ENCODE measurements around the gene ANAPC5. TPM values are rescaled to one million over a fixed set of nuclear protein-coding genes. Genes with fewer than 3 reads are reported as not detected.

Gene ANAPC5
- total RNA-seq, 4 donors from 2014 or later: 84.1 to 128 (median 91.8) TPM

DNA sequence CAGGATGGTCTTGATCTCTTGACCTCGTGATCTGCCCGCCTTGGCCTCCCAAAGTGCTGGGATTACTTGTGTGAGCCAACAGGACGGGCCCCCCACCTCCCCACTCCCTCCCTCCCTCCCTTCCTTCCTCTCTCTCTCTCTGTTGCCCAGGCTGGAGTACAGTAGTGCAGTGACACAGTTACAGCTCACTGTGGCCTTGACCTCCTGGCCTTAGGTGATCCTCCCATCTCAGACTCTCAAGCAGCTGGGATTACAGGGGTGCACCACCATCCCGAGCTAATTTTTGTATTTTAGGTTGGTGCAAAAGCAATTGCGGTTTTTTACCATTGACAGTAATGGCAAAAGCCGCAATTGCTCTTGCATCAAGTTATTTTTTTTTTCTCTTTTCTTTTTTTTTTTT, 19.2 kb upstream of the ANAPC5 start:
- Histone ChIP-seq H3K4me3 (no peak overlapping the region), H3K36me3 (no peaks in the 10 kb centered on the region), H3K9me3 (no peaks in the 10 kb centered on the region), H3K4me1 (peaks cover 6 to 10% of the 10 kb centered on the region in 2 donors), H3K27ac (no peak overlapping the region), H3K27me3 (no peaks in the 10 kb centered on the region)
- TF ChIP-seq POLR2A (IDR thresholded peaks at IDR 0.05) (no peak), CTCF (IDR thresholded peaks at IDR 0.05 in 4 of 5, conservative IDR thresholded peaks at IDR 0.05 in 1 of 5) (no peak)
- ATAC-seq: no peak
- in situ Hi-C loops (cut with MboI; ENCODE audit: low sequenced_read_pairs in 4 of 4) (no loop called here), intact Hi-C loops (cut with DNase I; ENCODE audit: low total_unique reads) (no loop called here)
- DNase-seq: no peak

DNA sequence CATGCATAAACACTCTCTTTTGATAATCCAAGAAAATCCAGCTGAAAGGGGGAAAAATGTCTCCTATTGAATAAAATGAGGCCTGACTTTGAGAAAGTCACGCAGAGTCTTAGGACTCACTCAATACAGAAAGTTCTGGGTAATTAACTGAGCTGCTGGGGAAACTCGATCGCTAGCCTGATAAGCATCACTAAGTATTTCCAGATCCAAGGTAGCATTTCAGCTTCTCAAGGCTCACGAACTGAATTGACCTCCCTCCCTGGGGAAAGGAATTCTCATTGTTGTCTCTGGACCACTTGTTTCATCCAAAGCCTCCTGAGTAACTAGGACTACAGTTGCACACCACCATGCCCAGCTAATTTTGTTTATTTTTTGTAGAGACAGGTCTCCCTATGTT, 13.8 kb upstream of the ANAPC5 start:
- TF ChIP-seq CTCF (IDR thresholded peaks at IDR 0.05 in 4 of 5, conservative IDR thresholded peaks at IDR 0.05 in 1 of 5): no peak
- no peak for TF ChIP-seq POLR2A (IDR thresholded peaks at IDR 0.05)
- no peaks in the 10 kb centered on the region for H3K27me3 ChIP-seq
- DNase-seq (no peak), ATAC-seq (no peak)
- in situ Hi-C loops (cut with MboI; ENCODE audit: low sequenced_read_pairs in 4 of 4) (no loop called here), intact Hi-C loops (cut with DNase I; ENCODE audit: low total_unique reads) (no loop called here)
- H3K27ac ChIP-seq: no peak overlapping the region
- no peak overlapping the region for H3K4me3 ChIP-seq
- peaks cover 6 to 10% of the 10 kb centered on the region in 2 donors for H3K4me1 ChIP-seq
- no peaks in the 10 kb centered on the region for H3K9me3 ChIP-seq
- H3K36me3 ChIP-seq: no peaks in the 10 kb centered on the region

GRCh38 chr12:121365416-121366062, 13.3 kb upstream of the ANAPC5 start:
- TF ChIP-seq POLR2A (IDR thresholded peaks at IDR 0.05): no peak
- TF ChIP-seq CTCF (IDR thresholded peaks at IDR 0.05 in 4 of 5, conservative IDR thresholded peaks at IDR 0.05 in 1 of 5): no peak
- Histone ChIP-seq H3K27me3 (no peaks in the 10 kb centered on the region), H3K4me1 (peaks cover 6 to 10% of the 10 kb centered on the region in 2 donors), H3K36me3 (no peaks in the 10 kb centered on the region), H3K9me3 (no peaks in the 10 kb centered on the region), H3K4me3 (no peak overlapping the region), H3K27ac (no peak overlapping the region)
- in situ Hi-C loops (cut with MboI; ENCODE audit: low sequenced_read_pairs in 4 of 4) (no loop called here), intact Hi-C loops (cut with DNase I; ENCODE audit: low total_unique reads) (no loop called here)
- DNase-seq (no peak), ATAC-seq (no peak)

DNA sequence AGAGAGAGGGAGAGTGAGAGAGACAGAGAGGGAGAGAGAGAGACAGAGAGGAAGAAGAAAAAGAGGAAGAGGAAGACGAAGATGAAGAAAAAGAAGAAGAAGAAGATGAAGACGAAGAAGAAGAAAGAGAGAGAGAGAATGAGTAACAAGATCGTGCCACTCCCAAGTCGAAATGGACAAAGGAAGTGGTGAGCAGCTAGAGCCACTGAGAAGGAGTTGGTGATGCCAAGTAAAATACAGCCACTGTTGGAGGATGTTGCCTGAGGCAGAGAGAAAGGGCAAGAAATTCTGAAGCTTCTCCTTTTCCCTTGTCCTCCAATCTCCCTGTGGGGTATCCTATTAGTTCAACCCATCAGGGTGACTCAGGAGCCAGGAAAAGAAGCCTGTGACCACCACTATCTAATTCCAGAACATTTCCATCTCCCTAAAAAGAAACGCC, 12.5 kb upstream of the ANAPC5 start:
- Histone ChIP-seq H3K27ac (no peak overlapping the region), H3K4me3 (no peak overlapping the region), H3K9me3 (no peaks in the 10 kb centered on the region), H3K36me3 (no peaks in the 10 kb centered on the region), H3K4me1 (peaks cover 2 to 7% of the 10 kb centered on the region in 2 donors), H3K27me3 (no peaks in the 10 kb centered on the region)
- TF ChIP-seq POLR2A (IDR thresholded peaks at IDR 0.05) (no peak), CTCF (IDR thresholded peaks at IDR 0.05 in 4 of 5, conservative IDR thresholded peaks at IDR 0.05 in 1 of 5) (no peak)
- no peak for ATAC-seq
- no peak for DNase-seq
- in situ Hi-C loops (cut with MboI; ENCODE audit: low sequenced_read_pairs in 4 of 4) (loop anchor here in 1 of 4 donors (5.0 kb wide), 1 partner anchor 33 kb away; no protein-coding TSS in a partner anchor), intact Hi-C loops (cut with DNase I; ENCODE audit: low total_unique reads) (no loop called here)

DNA sequence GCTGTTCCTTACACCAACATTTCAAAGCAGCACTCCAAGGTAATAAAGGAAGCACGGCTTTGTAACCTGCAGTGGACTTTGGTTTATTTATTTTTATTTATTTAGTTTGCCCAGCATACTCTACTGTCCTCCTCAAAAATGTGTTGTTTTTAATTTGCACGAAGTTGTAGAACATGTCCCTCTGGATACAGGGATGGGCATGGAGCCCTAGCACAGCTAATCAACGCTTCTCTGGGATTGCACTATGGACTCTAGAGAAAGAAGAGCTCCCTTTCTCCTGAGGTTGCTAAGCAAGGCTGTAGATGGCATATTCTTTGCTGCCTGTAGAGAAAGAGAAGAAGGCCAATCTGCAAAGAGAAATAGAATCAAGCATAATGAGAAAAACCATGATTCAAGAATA, 5.9 kb upstream of the ANAPC5 start:
- Histone ChIP-seq H3K4me1 (peaks cover 0 to 2% of the 10 kb centered on the region in 2 donors), H3K4me3 (no peak overlapping the region), H3K9me3 (no peaks in the 10 kb centered on the region), H3K27me3 (no peaks in the 10 kb centered on the region), H3K36me3 (no peaks in the 10 kb centered on the region), H3K27ac (no peak overlapping the region)
- DNase-seq (no peak), ATAC-seq (no peak)
- intact Hi-C loops (cut with DNase I; ENCODE audit: low total_unique reads) (no loop called here), in situ Hi-C loops (cut with MboI; ENCODE audit: low sequenced_read_pairs in 4 of 4) (no loop called here)
- TF ChIP-seq CTCF (IDR thresholded peaks at IDR 0.05 in 4 of 5, conservative IDR thresholded peaks at IDR 0.05 in 1 of 5): no peak
